Measurements from ENCODE around the gene APOA4. TPM values are rescaled to one million over a fixed set of nuclear protein-coding genes. Genes with fewer than 3 reads are reported as not detected.

APOA4 gene
- total and polyA plus RNA-seq, 9 of the 15 experiments (the other 6 are each of a cell fraction or from before 2014, with no cell fraction given), result 0.07 TPM; not detected in 8

DNA sequence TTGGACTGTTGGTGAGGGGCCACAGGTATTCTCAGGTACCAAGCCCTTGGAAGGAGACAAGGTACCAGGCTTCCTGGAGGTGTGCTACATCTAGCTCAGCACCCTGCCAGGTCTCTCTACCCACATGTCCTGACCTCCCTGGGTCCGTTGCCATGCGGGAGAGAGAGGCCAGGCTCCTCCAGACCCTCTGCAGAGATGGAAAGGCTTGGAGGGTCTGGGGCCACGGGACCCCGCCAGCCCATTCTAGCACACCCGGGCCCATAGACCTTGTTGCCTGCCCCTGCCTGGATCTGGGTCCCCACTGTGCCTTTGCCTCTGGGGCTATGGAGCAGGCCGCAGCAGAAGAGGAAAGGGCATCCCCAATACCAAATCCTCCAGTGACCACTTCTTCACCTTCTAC is 4.4 kb upstream of the APOA4 start:
- DNase-seq (ENCODE audit: extremely low read depth in 1 of 4, low spot score in 3 of 4) (no peak), FAIRE-seq (no peak), ATAC-seq (no peak)
- no peaks in the 10 kb centered on the region for H3K9me3 ChIP-seq (replicated peaks; ENCODE audit: control insufficient read depth, insufficient read depth, low read depth, low read length)
- POLR2A ChIA-PET, result no interaction called here
- no peak overlapping the region for H3K9ac ChIP-seq (ENCODE audit: insufficient read depth in 1 of 2, low read depth in 2 of 2, low read length in 2 of 2)
- no peak overlapping the region for H2AFZ ChIP-seq (ENCODE audit: low read depth, low read length)
- in situ Hi-C loops (cut with MboI), result no loop called here
- no peaks in the 10 kb centered on the region for H3K36me3 ChIP-seq (ENCODE audit: control insufficient read depth, insufficient read depth, low read length)
- BruUV-seq (replicated peaks), result no TSS peak
- TF ChIP-seq ZNF668 (CRISPR knock-in tag; IDR thresholded peaks at IDR 0.05) (no peak), RNF2 (IDR thresholded peaks at IDR 0.05) (no peak), PHF8 (IDR thresholded peaks at IDR 0.05; ENCODE audit: borderline replicate concordance, low read length) (no peak), NRF1 (conservative IDR thresholded peaks at IDR 0.05 in 1 of 2, IDR thresholded peaks at IDR 0.05 in 1 of 2) (no peak), TCF7L2 (IDR thresholded peaks at IDR 0.05; ENCODE audit: low read depth, low read length) (no peak), MYBL2 (IDR thresholded peaks at IDR 0.05; ENCODE audit: low read depth) (no peak), MYBL2 (CRISPR knock-in tag; IDR thresholded peaks at IDR 0.05; ENCODE audit: borderline replicate concordance) (no peak), ATF7 (IDR thresholded peaks at IDR 0.05) (no peak), NONO (IDR thresholded peaks at IDR 0.05; ENCODE audit: low read depth in 2 of 2, low read length in 1 of 2) (no peak), GTF2F1 (IDR thresholded peaks at IDR 0.05; ENCODE audit: low read depth, low read length) (no peak), ZNF589 (CRISPR knock-in tag; IDR thresholded peaks at IDR 0.05; ENCODE audit: low read depth) (no peak), SRSF7 (optimal IDR thresholded peaks at IDR 0.05; ENCODE audit: low read depth, low read length) (no peak), NEUROD1 (IDR thresholded peaks at IDR 0.05; ENCODE audit: borderline replicate concordance, low read depth, low read length, partially characterized antibody) (no peak), ATF2 (CRISPR knock-in tag; IDR thresholded peaks at IDR 0.05) (no peak), FOS (IDR thresholded peaks at IDR 0.05; ENCODE audit: extremely low read depth, insufficient read length) (no peak), ZNF408 (CRISPR knock-in tag; IDR thresholded peaks at IDR 0.05; ENCODE audit: low read depth) (no peak), GABPB1 (CRISPR knock-in tag; IDR thresholded peaks at IDR 0.05) (no peak), ELF1 (tag; IDR thresholded peaks at IDR 0.05) (no peak)
- TF ChIP-seq, protein P1, sequence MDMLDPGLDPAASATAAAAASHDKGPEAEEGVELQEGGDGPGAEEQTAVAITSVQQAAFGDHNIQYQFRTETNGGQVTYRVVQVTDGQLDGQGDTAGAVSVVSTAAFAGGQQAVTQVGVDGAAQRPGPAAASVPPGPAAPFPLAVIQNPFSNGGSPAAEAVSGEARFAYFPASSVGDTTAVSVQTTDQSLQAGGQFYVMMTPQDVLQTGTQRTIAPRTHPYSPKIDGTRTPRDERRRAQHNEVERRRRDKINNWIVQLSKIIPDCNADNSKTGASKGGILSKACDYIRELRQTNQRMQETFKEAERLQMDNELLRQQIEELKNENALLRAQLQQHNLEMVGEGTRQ (CRISPR knock-in tag; IDR thresholded peaks at IDR 0.05), result no peak
- TF ChIP-seq, protein P2, sequence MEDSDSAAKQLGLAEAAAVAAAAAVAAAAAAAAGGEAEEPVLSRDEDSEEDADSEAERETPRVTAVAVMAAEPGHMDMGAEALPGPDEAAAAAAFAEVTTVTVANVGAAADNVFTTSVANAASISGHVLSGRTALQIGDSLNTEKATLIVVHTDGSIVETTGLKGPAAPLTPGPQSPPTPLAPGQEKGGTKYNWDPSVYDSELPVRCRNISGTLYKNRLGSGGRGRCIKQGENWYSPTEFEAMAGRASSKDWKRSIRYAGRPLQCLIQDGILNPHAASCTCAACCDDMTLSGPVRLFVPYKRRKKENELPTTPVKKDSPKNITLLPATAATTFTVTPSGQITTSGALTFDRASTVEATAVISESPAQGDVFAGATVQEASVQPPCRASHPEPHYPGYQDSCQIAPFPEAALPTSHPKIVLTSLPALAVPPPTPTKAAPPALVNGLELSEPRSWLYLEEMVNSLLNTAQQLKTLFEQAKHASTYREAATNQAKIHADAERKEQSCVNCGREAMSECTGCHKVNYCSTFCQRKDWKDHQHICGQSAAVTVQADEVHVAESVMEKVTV (CRISPR knock-in tag; IDR thresholded peaks at IDR 0.05), result no peak
- CTCF ChIA-PET (ENCODE audit: low intra/inter-chr PET ratio), result no interaction called here
- no peaks in the 10 kb centered on the region for H3K9me1 ChIP-seq (ENCODE audit: control insufficient read depth, insufficient read depth, low read length)
- intact Hi-C loops (cut with micrococcal nuclease), result no loop called here
- no peaks in the 10 kb centered on the region for H4K20me1 ChIP-seq (replicated peaks; ENCODE audit: control insufficient read depth, insufficient read depth, low read length)
- H3K4me3 ChIP-seq, result no peak overlapping the region
- no peak overlapping the region for H3K27ac ChIP-seq (ENCODE audit: extremely low read depth, low read depth, low read length)
- peaks cover 8 to 29% of the 10 kb centered on the region in 2 experiments; a peak in 4 of 5 replicates for H3K4me1 ChIP-seq (replicated peaks in 1 of 2; ENCODE audit: control insufficient read depth in 2 of 2, insufficient read depth in 2 of 2, low read length in 2 of 2)
- peaks cover 0 to 4% of the 10 kb centered on the region in 2 experiments; a peak in 2 of 5 replicates for H3K27me3 ChIP-seq (ENCODE audit: control insufficient read depth in 2 of 2, insufficient read depth in 2 of 2, low read length in 2 of 2)
- no peak overlapping the region for H3K4me2 ChIP-seq (ENCODE audit: insufficient read depth, low read length)
- no peaks in the 10 kb centered on the region for H3K79me2 ChIP-seq (ENCODE audit: control insufficient read depth, insufficient read depth, low read length)
- WGBS (ENCODE audit: insufficient coverage, low coverage, missing lambda C conversion rate), result 36% methylated on average over 5 of the region's 6 CpGs
